Spleen (tissue), 7 donors: ENCODE measurements around the gene LRRC49.

Experiments used
- POLR2A ChIP-seq, 3 donors: fragments of 450-650 bp; IDR thresholded peaks; one replicate each; pipeline ENCODE4 v1.5.1; 2017; ENCODE audit warnings: antibody characterized with exemption in 3 of 3, mild to moderate bottlenecking in 1 of 3
- POLR2AphosphoS5 ChIP-seq, 3 donors: sonication (generic); formaldehyde crosslinking; IDR thresholded peaks; one replicate each; pipeline ENCODE4 v1.5.1; 2017; ENCODE audit warnings: antibody characterized with exemption in 3 of 3
- TF ChIP-seq, protein P1 (sequence below), 11 experiments: fragments of 200-600 bp in 7 of 11; fragments of 450-650 bp in 4 of 11; sonication (generic) in 4 of 11; IDR thresholded peaks in 8 of 11; conservative IDR thresholded peaks in 3 of 11; 1 replicate in 7 of 11; 2 replicates in 4 of 11; pipeline versions ENCODE4 v1.4.0 to v1.8.0; 2016 to 2021; ENCODE audit warnings: antibody characterized with exemption in 11 of 11, inconsistent platforms in 4 of 11, mild to moderate bottlenecking in 1 of 11
- donor health status: DM: no; HTN: no; CAD: no; lungs with moderate emphysema.
- donor health status: DM: no; HTN: no; CAD: no.
- donor health status: DM: no; HTN: no; CAD: no.

DNA sequence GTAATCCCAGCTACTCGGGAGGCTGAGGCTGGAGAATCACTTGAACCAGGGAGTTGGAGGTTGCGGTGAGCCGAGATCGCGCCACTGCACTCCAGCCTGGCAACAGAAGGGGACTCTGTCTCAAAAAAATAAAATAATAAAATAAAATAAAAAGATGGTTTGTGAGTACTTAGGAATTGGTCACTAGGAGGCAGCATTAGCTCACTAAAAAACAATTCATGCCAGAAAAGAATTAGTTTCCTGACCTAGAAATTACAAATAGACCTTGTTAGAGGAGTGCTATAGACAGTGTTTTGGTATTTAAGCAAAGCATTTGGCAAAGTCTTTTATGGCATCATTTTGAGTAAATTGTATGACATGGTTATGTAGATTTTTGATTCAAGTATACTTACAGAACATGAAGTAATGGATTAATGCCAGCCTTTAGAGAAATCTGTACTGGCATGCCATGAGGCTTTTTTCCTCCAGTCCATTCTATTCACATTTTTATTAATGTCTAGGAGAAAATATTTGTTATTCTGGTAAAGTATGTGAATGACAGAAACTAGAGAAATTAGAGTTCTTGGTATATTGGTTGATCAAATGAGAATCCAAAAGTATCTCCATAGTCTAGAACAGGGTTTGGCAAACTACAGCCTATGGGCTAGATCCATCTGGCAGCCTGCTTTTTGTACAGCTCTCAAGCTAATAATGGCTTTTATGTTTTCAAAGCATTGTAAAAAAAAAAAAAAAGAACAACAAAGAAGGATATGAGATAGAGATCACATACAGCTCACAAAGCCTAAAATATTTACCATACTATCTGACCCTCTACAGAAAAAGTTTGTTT, 81.6 kb downstream of the LRRC49 start:
- TF ChIP-seq POLR2A (IDR thresholded peaks at IDR 0.05) (no peak), POLR2AphosphoS5 (IDR thresholded peaks at IDR 0.05) (no peak)
- TF ChIP-seq, protein P1, sequence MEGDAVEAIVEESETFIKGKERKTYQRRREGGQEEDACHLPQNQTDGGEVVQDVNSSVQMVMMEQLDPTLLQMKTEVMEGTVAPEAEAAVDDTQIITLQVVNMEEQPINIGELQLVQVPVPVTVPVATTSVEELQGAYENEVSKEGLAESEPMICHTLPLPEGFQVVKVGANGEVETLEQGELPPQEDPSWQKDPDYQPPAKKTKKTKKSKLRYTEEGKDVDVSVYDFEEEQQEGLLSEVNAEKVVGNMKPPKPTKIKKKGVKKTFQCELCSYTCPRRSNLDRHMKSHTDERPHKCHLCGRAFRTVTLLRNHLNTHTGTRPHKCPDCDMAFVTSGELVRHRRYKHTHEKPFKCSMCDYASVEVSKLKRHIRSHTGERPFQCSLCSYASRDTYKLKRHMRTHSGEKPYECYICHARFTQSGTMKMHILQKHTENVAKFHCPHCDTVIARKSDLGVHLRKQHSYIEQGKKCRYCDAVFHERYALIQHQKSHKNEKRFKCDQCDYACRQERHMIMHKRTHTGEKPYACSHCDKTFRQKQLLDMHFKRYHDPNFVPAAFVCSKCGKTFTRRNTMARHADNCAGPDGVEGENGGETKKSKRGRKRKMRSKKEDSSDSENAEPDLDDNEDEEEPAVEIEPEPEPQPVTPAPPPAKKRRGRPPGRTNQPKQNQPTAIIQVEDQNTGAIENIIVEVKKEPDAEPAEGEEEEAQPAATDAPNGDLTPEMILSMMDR (IDR thresholded peaks at IDR 0.05 in 8 of 11, conservative IDR thresholded peaks at IDR 0.05 in 3 of 11): peak in 3 of 11 experiments; percentile 9 to 24 (median 17)
